Mucosa of descending colon (tissue), 3 donors: ENCODE measurements around the gene REM2. TPM values are rescaled to one million over a fixed set of nuclear protein-coding genes. Genes with fewer than 3 reads are reported as not detected.

Experiments used
- ATAC-seq: fragments of 200-7000 bp; cut with Tn5 transposase; one replicate; pipeline ENCODE4 v1.9.1; 2020; ENCODE audit warnings: mild to moderate bottlenecking, moderate library complexity
- DNase-seq, 3 donors: peaks; one replicate each; pipeline ENCODE4 v3.0.0-alpha.2; 2020
- H3K36me3 ChIP-seq: fragments of 200-600 bp; one replicate; pipeline ENCODE4 v1.8.0; 2021; ENCODE audit warnings: low read depth, mild to moderate bottlenecking
- H3K4me1 ChIP-seq: fragments of 200-600 bp; one replicate; pipeline ENCODE4 v1.8.0; 2021; ENCODE audit warnings: low read depth, mild to moderate bottlenecking
- H3K4me3 ChIP-seq: fragments of 200-600 bp; one replicate; pipeline ENCODE4 v1.8.0; 2021; ENCODE audit warnings: mild to moderate bottlenecking
- H3K9me3 ChIP-seq: fragments of 200-600 bp; one replicate; pipeline ENCODE4 v1.8.0; 2021; ENCODE audit warnings: mild to moderate bottlenecking
- intact Hi-C, 2 donors: fragments of 100-400 bp; cut with DNase I in 1 of 2; cut with micrococcal nuclease in 1 of 2; formaldehyde crosslinking; loops; one replicate each; pipeline versions ENCODE4 v1.11.0 to v1.11.1; 2022; cut with DNase I, micrococcal nuclease
- total RNA-seq, 3 donors: library from RNA; stranded (reverse); fragmentation: NEBNext Ultra II Directional in 2 of 3; extraction: Animal tissue kit (Norgen Biotek cat#: 25700) in 2 of 3; gene quantifications; one replicate each; pipeline versions ENCODE4 v1.2.1 to v1.2.4, GENCODE V29; 2021 to 2023
- TF ChIP-seq, protein P1 (sequence below): fragments of 200-600 bp; IDR thresholded peaks from one replicate; pipeline ENCODE4 v1.8.0; 2022; ENCODE audit warnings: antibody characterized with exemption, mild to moderate bottlenecking
- donor health status: DM: no; HTN: no; CAD: no; lungs with moderate emphysema.
- donor health status: DM: no; HTN: no; CAD: no.
- donor health status: DM: no; HTN: yes; CAD: no.

REM2 gene
- total RNA-seq, 3 donors from 2014 or later: 0.35 to 0.66 (median 0.51) TPM

- Histone ChIP-seq H3K4me1 (peaks cover 5% of the 10 kb centered on the region), H3K4me3 (peak overlapping the region; percentile 80), H3K9me3 (no peaks in the 10 kb centered on the region), H3K36me3 (no peaks in the 10 kb centered on the region)
- intact Hi-C loops: no loop called here
- ATAC-seq (peak; percentile 31), DNase-seq (peak; percentile 34 to 65 (median 57))
- TF ChIP-seq, protein P1, sequence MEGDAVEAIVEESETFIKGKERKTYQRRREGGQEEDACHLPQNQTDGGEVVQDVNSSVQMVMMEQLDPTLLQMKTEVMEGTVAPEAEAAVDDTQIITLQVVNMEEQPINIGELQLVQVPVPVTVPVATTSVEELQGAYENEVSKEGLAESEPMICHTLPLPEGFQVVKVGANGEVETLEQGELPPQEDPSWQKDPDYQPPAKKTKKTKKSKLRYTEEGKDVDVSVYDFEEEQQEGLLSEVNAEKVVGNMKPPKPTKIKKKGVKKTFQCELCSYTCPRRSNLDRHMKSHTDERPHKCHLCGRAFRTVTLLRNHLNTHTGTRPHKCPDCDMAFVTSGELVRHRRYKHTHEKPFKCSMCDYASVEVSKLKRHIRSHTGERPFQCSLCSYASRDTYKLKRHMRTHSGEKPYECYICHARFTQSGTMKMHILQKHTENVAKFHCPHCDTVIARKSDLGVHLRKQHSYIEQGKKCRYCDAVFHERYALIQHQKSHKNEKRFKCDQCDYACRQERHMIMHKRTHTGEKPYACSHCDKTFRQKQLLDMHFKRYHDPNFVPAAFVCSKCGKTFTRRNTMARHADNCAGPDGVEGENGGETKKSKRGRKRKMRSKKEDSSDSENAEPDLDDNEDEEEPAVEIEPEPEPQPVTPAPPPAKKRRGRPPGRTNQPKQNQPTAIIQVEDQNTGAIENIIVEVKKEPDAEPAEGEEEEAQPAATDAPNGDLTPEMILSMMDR: no peak
These were observed 45.1 kb upstream of the REM2 start for GRCh38 chr14:22837750-22838538.

GRCh38 chr14:22838631-22839041 lies 44.4 kb upstream of the REM2 start:
- Histone ChIP-seq H3K36me3 (no peaks in the 10 kb centered on the region), H3K4me3 (no peak overlapping the region), H3K4me1 (peaks cover 5% of the 10 kb centered on the region), H3K9me3 (no peaks in the 10 kb centered on the region)
- intact Hi-C loops: no loop called here
- TF ChIP-seq, protein P1: no peak
- ATAC-seq: peak; percentile 2
- DNase-seq: peak in 1 of 3 donors; percentile 61

DNA sequence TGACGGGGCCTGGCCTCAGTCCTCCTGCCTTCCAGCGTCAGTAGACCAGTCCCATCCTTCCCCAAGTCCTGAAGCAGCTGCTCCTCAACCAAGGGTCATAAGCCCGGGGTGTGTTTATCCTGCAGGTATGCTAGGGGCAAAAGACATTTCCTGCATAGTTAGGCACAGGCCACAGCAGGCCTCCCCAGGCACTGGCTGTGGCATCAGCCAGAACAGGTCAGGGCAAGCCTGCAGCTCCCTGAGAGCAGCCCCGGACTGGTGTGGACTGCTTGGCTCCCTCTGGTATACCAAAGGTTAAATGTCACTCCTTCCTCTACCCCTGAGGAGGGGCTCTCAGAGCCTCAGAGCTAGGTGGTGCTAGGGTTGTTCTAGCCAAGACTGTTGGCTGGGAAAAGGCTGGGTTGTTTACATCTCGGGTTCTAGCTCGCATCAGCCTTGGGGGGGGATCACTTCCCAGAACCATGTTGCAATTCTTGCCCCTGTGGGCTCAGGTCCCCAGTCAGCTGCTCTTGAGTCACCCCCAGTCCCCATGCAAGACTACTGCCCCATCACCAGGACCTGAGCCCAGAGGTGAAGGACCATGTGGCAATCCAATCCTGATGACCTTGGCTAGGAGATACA lies 43.8 kb upstream of the REM2 start:
- TF ChIP-seq, protein P1: no peak
- H3K4me3 ChIP-seq: no peak overlapping the region
- peaks cover 5% of the 10 kb centered on the region for H3K4me1 ChIP-seq
- DNase-seq (no peak), ATAC-seq (no peak)
- intact Hi-C loops: no loop called here
- no peaks in the 10 kb centered on the region for H3K36me3 ChIP-seq
- H3K9me3 ChIP-seq: no peaks in the 10 kb centered on the region

DNA sequence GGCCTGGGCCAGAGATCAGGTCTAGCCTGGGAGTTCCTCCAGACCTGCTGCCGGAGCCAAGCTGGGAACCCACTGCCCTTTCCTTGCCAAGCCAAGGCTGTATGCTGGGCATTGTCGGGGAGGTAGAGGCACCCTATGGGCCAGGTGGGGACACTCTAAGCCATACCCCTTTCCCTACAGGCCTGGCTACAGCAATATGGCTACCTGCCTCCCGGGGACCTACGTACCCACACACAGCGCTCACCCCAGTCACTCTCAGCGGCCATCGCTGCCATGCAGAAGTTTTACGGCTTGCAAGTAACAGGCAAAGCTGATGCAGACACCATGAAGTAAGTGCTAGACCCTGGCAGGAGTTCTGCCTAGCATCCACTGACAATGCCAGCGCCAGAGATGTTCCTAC lies 41.7 kb upstream of the REM2 start:
- TF ChIP-seq, protein P1: no peak
- DNase-seq (no peak), ATAC-seq (no peak)
- peaks cover 5% of the 10 kb centered on the region for H3K4me1 ChIP-seq
- H3K4me3 ChIP-seq: no peak overlapping the region
- intact Hi-C loops: no loop called here
- no peaks in the 10 kb centered on the region for H3K36me3 ChIP-seq
- no peaks in the 10 kb centered on the region for H3K9me3 ChIP-seq

DNA sequence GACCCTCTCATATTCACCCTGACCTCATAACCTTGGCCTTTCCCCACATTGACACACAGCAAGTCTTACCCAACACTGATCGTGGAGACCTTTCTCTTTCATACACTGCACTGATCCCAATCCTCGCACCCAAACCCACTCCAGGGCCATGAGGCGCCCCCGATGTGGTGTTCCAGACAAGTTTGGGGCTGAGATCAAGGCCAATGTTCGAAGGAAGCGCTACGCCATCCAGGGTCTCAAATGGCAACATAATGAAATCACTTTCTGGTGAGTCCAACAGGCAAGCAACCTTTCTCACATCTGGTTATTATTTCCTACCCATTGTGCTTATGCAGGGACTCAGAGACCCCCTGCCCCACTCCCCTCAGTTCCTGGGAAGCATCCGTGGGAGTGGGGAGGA lies 41.3 kb upstream of the REM2 start:
- Histone ChIP-seq H3K36me3 (no peaks in the 10 kb centered on the region), H3K4me1 (peaks cover 5% of the 10 kb centered on the region)
- intact Hi-C loops: no loop called here

More for the DNA sequence above, 41.3 kb upstream of the REM2 start:
- Histone ChIP-seq H3K4me3 (no peak overlapping the region), H3K9me3 (no peaks in the 10 kb centered on the region)
- ATAC-seq (no peak), DNase-seq (no peak)
- TF ChIP-seq, protein P1: no peak
